Omental fat pad (tissue), 4 donors: ENCODE results near the gene PLD3. TPM values are rescaled to one million over a fixed set of nuclear protein-coding genes. Genes with fewer than 3 reads are reported as not detected.

Experiments
- ATAC-seq: fragments of 150-250 bp; one replicate; pipeline ENCODE4 v1.9.1; 2016; ENCODE audit warnings: mild to moderate bottlenecking, moderate library complexity; ENCODE audit not compliant: low FRiP score
- DNase-seq: peaks from one replicate; pipeline ENCODE4 v3.0.0-alpha.2; 2019; ENCODE audit warnings: low spot score
- CTCF ChIP-seq, 3 donors: fragments of 450-650 bp; IDR thresholded peaks; one replicate each; pipeline ENCODE4 v1.5.1; 2016 to 2017; ENCODE audit warnings: antibody characterized with exemption in 3 of 3, mild to moderate bottlenecking in 3 of 3, moderate library complexity in 2 of 3
- total RNA-seq, 4 donors: library from RNA; depleted of rRNA; stranded (reverse); fragments of >200 nt; gene quantifications; one replicate each; pipeline ENCODE4 v1.1.0, GENCODE V29; 2016

The PLD3 gene
- total RNA-seq, 4 donors from 2014 or later = 254 to 437 (median 351) TPM

DNA sequence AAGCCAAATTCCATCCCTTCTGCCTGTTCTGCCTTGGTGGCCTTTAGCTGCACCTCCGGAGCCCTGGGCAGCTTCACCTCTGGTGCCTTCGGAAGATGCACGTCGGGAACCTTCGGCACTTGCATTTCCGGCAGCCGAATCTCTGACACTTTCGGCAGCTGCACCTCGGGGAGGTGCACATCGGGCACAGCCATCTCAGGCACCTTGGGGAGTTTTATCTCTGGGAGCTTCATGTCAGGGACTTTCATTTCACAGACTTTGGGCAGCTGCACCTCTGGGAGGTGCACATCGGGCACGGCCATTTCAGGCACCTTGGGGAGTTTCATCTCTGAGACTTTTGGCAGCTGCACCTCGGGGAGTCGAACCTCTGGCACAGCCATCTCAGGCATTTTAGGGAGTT, 47.5 kb downstream of the PLD3 start:
- ATAC-seq = no peak
- DNase-seq = no peak
- no peak for TF ChIP-seq CTCF (IDR thresholded peaks at IDR 0.05)

GRCh38 chr19:40396886-40397567, 48.5 kb downstream of the PLD3 start:
- ATAC-seq (no peak), DNase-seq (no peak)
- TF ChIP-seq CTCF (IDR thresholded peaks at IDR 0.05) = no peak

GRCh38 chr19:40397568-40397906, 49.0 kb downstream of the PLD3 start:
- ATAC-seq (no peak), DNase-seq (no peak)
- TF ChIP-seq CTCF (IDR thresholded peaks at IDR 0.05) = no peak

- no peak for ATAC-seq
- DNase-seq = no peak
- no peak for TF ChIP-seq CTCF (IDR thresholded peaks at IDR 0.05)
Measured at GRCh38 chr19:40398417-40399131, 50.1 kb downstream of the PLD3 start.

GRCh38 chr19:40400559-40400958, 52.1 kb downstream of the PLD3 start:
- no peak for DNase-seq
- ATAC-seq = no peak
- no peak for TF ChIP-seq CTCF (IDR thresholded peaks at IDR 0.05)

DNA sequence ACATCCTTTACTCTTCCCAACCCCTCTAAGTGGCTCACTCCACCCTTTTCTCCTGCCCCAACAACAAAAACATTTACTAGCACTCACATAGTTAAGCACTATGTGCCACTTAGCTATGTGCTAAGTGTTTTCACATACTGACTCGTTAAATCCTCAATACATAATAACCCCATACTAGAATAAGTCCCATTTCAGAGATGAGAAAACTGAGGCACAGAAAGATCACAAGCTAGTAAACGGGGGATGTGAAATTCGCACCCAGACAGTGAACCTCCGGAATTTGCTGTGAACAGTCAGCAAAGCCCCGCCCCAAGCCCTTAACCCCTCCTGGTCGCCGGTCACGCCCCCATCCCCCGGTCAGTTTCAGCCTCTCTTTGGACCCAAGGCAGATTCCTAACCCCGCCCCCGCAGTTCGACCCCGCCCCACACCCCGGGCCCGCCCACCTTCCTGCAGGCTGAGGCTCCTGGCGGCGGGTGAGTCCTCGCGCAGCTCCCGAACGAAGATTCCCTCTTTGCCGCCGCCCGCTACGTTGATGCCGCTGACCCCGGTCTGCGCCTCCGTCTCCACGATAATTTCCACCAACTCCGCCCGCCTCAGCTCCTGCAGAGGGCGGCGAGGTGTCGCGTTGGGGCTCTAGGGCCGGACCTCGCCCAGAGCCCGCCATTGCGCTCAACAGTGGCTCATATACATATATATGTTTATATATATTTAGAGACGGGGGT, 54.9 kb downstream of the PLD3 start:
- no peak for TF ChIP-seq CTCF (IDR thresholded peaks at IDR 0.05)
- peak; percentile 88 for ATAC-seq
- DNase-seq = peak; percentile 89
